Measurements from ENCODE around the gene RAB12.

The RAB12 gene

DNA sequence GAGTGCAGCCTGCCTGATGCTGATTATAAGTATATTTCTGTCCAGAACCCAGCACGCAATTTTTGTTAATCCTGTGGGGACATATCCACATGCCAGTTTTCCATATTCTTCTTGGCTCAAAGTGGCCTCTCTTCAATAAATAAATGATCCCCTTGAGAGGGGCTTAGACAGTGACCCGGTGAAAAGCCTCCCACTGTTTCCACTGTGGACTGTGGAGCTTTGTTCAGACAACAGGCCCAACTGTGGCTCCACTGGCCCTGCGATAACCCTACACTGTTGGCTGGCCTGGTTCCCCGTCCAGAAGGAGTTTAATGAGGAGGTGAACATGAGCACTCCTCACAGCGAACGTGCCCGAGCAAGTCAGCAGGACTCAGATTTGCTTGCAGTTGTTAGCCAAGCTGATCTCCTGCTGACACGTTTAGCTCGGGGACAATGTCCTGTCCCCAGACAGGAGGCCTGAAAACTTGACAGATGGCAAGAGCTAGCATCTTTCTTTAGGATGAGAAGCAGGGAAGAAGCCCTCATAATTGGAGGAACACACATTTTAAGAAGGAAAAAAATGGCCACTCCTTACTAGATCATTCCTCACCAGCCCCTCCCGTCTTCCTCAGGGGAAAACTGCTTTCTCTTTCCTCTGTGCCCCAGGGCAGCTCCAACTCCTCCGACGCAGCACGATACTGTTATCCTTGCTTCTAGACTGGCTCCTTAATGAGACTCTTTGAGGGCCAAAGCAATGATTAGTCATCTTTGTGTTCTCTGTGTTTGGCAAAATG is 76.1 kb downstream of the RAB12 start:
- no peak for DNase-seq (ENCODE audit: low spot score)

DNA sequence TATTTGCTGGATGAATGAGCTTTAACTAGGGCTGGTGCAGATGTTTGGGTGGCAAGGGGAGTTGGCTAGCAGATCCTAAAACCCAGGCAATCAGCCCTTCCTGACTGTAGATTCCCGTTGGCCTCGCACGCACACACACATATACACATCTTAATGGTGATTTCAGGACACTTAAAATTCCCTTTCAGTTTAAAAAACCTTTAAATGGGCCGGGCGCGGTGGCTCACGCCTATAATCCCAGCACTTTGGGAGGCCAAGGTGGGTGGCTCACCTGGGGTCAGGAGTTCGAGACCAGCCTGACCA is 76.6 kb downstream of the RAB12 start:
- DNase-seq (ENCODE audit: low spot score), result no peak

DNA sequence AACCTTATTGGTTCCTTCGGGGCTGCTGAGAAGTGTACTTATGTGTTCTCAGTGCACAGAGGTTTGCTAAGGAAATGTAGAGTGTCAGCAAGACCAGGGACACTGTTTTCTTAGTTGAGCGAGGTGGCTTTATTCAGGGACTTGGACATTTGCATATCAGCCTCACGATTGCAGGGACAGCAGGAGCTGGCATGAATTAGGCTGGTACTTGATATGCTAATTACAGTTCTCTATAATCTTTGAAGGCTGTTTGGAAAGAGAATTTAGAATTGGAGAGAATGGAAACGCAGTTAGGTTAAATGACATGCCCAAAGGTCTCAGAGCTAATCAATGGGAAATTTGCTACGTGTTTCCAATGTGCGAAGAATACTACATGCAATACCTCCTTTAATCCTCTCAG is 77.4 kb downstream of the RAB12 start:
- DNase-seq (ENCODE audit: low spot score), result no peak

DNA sequence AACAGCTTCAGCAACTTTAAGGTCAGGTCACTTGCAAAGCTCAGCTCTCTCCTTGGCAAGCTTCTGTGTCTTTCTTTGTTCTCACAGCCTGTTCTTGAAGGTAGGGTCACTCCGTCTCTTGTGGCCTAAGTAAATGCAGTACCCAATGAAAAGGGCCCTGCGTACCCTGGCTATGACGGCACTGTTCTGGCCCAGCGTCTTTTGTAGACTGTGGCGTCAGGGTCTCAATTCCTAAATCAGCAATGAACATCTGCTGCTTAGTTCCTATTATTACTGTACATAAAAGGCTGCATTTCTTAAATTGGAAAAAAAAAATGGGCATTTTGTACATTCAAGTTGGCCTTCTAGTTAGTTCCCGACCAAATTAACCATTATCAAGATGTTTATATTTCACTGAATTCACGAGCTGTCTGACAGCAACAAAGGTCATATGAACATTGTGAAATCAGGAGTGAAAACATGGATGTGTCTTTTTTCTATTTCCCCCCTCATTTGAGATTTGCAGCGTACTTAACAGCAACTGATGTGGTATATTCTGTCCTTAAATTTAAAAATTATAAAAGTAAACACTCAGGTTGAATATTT is 79.1 kb downstream of the RAB12 start:
- DNase-seq (ENCODE audit: low spot score), result no peak

DNA sequence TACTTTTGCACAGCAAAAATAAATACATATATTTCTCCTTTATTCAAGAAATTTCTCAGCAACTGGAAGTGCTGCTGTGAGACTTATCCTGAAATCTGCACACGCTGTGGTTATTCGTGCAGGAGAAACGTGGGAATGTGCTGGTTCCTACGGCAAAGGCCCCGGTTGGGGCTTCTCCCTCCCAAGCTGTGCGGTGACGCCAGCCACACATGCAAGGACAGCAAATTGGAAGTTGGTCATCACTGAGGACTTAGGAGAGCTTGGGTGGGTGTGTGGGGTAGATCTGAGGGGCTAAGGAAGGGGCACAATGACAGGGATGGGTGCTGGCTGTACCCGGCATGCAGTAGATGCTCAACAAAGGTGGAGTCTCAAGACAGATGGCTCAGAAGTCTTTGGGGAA is 79.6 kb downstream of the RAB12 start:
- DNase-seq (ENCODE audit: low spot score), result no peak
